Esophagus mucosa (tissue), 1 donor: ENCODE measurements around the gene LMOD3. TPM values are rescaled to one million over a fixed set of nuclear protein-coding genes. Genes with fewer than 3 reads are reported as not detected.

Experiments
- ATAC-seq: fragments of 200-7000 bp; cut with Tn5 transposase; one replicate; pipeline ENCODE4 v1.9.1; 2020
- total RNA-seq: library from RNA; stranded (reverse); gene quantifications from one replicate; pipeline ENCODE4 v1.2.4, GENCODE V29; 2023
- donor health status: DM: yes; HTN: yes; CAD: no.

LMOD3 gene
- total RNA-seq = not detected

- ATAC-seq = no peak
These were observed at the start of gene LMOD3 for GRCh38 chr3:69122403-69122802. Gene LMOD3 (minus strand): TSS chr3:69122595. CDS start chr3:69122386, 209 bp downstream.

GRCh38 chr3:69172058-69172457, 49.7 kb upstream of the LMOD3 start:
- ATAC-seq = no peak

- no peak for ATAC-seq
These were observed 44.1 kb upstream of the LMOD3 start for GRCh38 chr3:69166446-69166845.

- ATAC-seq = no peak
These were observed 43.3 kb upstream of the LMOD3 start for GRCh38 chr3:69165744-69166143.

- peak; percentile 56 for ATAC-seq
These were observed 41.9 kb upstream of the LMOD3 start for GRCh38 chr3:69164296-69164695.

- no peak for ATAC-seq
These were observed 40.0 kb upstream of the LMOD3 start for GRCh38 chr3:69162308-69162980.

GRCh38 chr3:69161587-69162307, 39.4 kb upstream of the LMOD3 start:
- ATAC-seq = peak; percentile 79

- ATAC-seq = no peak
These were observed 38.1 kb upstream of the LMOD3 start for GRCh38 chr3:69160525-69160924.

GRCh38 chr3:69160107-69160506, 37.7 kb upstream of the LMOD3 start:
- ATAC-seq = no peak

- ATAC-seq = no peak
These were observed 27.2 kb upstream of the LMOD3 start for GRCh38 chr3:69149586-69149985.

GRCh38 chr3:69145688-69146087, 23.3 kb upstream of the LMOD3 start:
- no peak for ATAC-seq

- ATAC-seq = no peak
These were observed 22.3 kb upstream of the LMOD3 start for GRCh38 chr3:69144631-69145245.

GRCh38 chr3:69143612-69144011, 21.2 kb upstream of the LMOD3 start:
- ATAC-seq = peak; percentile 75

GRCh38 chr3:69142797-69143454, 20.5 kb upstream of the LMOD3 start:
- no peak for ATAC-seq

- no peak for ATAC-seq
These were observed 19.7 kb upstream of the LMOD3 start for GRCh38 chr3:69142090-69142489.

GRCh38 chr3:69141313-69141712, 18.9 kb upstream of the LMOD3 start:
- ATAC-seq = no peak

- no peak for ATAC-seq
These were observed 15.0 kb upstream of the LMOD3 start for GRCh38 chr3:69137412-69137811.

GRCh38 chr3:69137005-69137404, 14.6 kb upstream of the LMOD3 start:
- no peak for ATAC-seq

- ATAC-seq = no peak
These were observed 8.3 kb upstream of the LMOD3 start for GRCh38 chr3:69130689-69131088.

- no peak for ATAC-seq
These were observed 7.1 kb upstream of the LMOD3 start for GRCh38 chr3:69129531-69129930.

GRCh38 chr3:69128509-69128908, 6.1 kb upstream of the LMOD3 start:
- no peak for ATAC-seq

- ATAC-seq = no peak
These were observed 4.6 kb upstream of the LMOD3 start for GRCh38 chr3:69126999-69127398.

- no peak for ATAC-seq
These were observed 3.8 kb upstream of the LMOD3 start for GRCh38 chr3:69126216-69126615.
